ES-I3 (cell line): ENCODE measurements around the gene MYO7A.

Source experiments
- H3K36me3 ChIP-seq: 2 replicates; pipeline ENCODE4 v1.6.1; 2013; ENCODE audit warnings: mild to moderate bottlenecking, low read length, control low read depth, moderate library complexity; ENCODE audit not compliant: insufficient read depth
- H3K4me1 ChIP-seq: 2 replicates; pipeline ENCODE4 v1.6.1; 2013; ENCODE audit warnings: mild to moderate bottlenecking, control low read depth, low read length; ENCODE audit not compliant: insufficient read depth
- H3K9ac ChIP-seq: 2 replicates; pipeline ENCODE4 v1.6.1; 2013; ENCODE audit warnings: low read depth, mild to moderate bottlenecking, low read length, moderate library complexity
- H3K9me3 ChIP-seq: 2 replicates; pipeline ENCODE4 v1.6.1; 2013; ENCODE audit warnings: mild to moderate bottlenecking, low read length, moderate library complexity; ENCODE audit not compliant: control insufficient read depth, insufficient read depth

MYO7A gene

DNA sequence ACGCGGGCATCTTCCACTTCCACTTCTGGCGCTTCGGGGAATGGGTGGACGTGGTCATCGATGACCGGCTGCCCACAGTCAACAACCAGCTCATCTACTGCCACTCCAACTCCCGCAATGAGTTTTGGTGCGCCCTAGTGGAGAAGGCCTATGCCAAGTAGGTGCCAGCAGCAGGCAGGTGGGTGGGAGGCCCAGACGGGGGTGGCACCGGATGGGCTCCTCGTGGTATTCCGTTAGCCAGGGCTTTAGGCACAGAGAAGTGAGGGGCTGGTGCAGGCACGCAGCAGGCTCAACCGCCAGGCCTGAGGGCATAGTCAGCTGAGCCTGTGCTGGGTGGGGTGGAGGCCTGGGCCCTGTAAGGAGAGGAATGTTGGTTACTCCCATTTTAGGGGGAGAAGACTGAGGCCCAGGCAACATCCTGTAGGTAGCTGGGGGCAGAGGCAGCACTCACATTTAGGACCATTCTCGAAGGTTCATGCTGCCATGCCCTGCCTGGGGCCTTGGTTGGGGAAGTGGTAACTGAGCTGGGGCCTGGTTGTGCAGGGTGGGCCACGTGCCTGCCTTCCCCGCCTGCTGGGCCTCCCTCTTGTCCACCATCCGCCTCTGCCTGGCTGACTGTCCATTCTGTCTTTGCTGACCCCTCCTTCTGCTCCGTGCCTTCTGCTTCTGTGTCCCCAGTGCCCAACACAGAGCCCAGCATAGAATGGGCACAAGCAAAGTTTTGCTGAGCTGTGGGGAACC lies 15.2 kb upstream of the MYO7A start:
- Histone ChIP-seq H3K9me3 (no peaks in the 10 kb centered on the region), H3K4me1 (peaks cover 6% of the 10 kb centered on the region; the same call in 1 of the 2 replicates), H3K9ac (no peak overlapping the region), H3K36me3 (no peaks in the 10 kb centered on the region)

DNA sequence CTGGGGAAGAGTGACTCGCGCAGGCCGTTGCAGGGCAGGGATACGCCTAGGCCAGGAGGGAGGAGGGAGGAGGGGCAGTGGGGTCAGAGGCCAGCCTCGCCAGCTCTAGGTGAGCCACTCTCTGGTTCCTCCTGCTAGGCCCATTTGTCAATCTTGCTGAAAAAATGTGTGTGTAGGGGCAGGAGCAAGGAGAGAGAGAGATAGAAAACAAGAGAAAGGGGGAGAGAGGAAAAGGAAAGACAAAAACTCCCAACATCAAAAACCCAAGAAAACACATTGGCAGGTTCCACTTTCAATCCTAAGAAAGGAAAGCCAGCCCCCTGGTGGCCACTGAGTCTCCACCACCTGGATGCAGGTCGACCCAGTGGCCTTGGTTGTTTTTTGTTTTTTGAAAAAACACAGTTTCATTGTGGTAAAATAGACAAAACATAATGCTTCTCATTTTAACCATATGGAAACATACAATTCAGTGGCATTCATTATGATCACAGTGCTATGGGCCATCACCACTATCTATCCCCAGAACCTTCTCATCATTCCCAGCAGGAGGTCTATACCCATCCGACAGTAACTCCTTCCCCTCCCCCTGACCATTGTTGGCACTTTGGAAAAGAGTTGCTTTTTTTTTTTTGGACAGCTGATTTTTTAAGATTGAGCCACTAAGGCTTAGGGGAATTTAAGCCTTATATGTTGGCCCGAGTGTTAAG lies 14.5 kb upstream of the MYO7A start:
- Histone ChIP-seq H3K9ac (no peak overlapping the region), H3K9me3 (no peaks in the 10 kb centered on the region), H3K36me3 (no peaks in the 10 kb centered on the region), H3K4me1 (peaks cover 6% of the 10 kb centered on the region; the same call in 1 of the 2 replicates)

GRCh38 chr11:77114089-77114463 lies 14.0 kb upstream of the MYO7A start:
- H3K9me3 ChIP-seq = no peaks in the 10 kb centered on the region
- no peak overlapping the region for H3K9ac ChIP-seq
- no peaks in the 10 kb centered on the region for H3K36me3 ChIP-seq
- H3K4me1 ChIP-seq = peaks cover 6% of the 10 kb centered on the region; the same call in 1 of the 2 replicates

DNA sequence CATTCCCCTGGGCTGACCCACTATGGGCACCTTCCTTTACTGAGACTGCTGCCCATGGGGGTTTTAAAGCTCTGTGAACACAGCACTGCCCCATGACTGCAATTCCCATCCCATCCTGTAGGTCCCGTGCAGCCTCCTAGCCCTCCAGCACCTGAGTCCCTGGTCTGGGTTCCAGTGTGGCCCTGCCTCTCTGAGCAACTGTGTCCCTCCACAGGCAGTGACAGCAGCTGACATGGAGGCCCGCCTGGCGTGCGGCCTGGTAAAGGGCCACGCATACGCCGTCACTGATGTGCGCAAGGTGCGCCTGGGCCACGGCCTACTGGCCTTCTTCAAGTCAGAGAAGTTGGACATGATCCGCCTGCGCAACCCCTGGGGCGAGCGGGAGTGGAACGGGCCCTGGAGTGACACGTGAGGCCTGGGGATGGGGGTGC lies 12.8 kb upstream of the MYO7A start:
- Histone ChIP-seq H3K9ac (no peak overlapping the region), H3K36me3 (no peaks in the 10 kb centered on the region), H3K4me1 (peaks cover 6% of the 10 kb centered on the region; the same call in 1 of the 2 replicates), H3K9me3 (no peaks in the 10 kb centered on the region)

DNA sequence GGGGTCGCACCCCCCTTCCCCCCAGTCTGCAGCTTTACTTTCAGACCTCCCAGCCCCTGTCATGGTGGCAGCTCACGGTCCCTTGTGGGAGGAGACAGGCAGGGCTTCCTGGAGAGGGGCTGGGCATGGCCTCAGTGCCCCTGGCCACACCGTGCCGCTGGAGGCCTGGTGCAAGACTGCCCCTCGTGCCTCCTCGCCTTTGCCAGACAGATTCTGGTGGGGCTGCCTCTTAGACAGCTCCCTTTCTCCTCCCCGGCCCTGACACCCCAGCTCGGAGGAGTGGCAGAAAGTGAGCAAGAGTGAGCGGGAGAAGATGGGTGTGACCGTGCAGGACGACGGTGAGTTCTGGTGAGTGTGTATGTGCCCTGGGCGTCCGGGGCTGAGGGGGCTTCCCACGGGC lies 12.1 kb upstream of the MYO7A start:
- Histone ChIP-seq H3K36me3 (no peaks in the 10 kb centered on the region), H3K9me3 (no peaks in the 10 kb centered on the region), H3K9ac (no peak overlapping the region), H3K4me1 (peaks cover 6% of the 10 kb centered on the region; the same call in 1 of the 2 replicates)

DNA sequence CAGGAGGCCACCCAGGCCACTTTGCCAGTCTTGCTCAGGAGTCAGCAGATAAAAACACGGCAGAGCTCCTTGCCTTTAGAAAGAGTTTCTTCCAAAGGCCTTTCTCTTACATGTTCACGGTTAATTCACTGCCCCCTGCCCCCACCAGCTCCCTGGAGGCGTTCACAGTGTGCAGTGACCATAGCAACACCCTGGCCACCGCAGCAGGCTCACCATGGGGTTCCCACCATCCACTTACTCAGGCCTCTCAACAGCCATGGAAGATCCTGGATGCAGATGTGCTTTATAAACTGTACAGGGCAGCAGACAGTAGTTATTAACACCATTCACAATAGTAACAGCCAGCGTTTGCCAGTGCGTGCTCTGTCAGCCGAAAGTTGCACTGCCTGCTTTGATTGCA lies 10.6 kb upstream of the MYO7A start:
- Histone ChIP-seq H3K4me1 (peaks cover 6% of the 10 kb centered on the region; the same call in 1 of the 2 replicates), H3K9ac (no peak overlapping the region), H3K36me3 (no peaks in the 10 kb centered on the region), H3K9me3 (no peaks in the 10 kb centered on the region)

DNA sequence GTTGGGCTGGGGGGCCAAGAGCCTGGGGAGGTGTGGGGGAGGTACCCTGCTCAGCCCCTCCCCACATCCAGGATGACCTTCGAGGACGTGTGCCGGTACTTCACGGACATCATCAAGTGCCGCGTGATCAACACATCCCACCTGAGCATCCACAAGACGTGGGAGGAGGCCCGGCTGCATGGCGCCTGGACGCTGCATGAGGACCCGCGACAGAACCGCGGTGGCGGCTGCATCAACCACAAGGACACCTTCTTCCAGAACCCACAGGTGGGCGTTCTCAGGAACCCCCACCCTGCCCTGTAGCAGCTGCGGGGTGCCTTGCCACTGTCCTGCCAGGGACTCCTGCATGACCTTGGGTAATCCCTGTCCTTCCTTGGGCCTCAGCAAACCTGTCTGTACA lies 10.0 kb upstream of the MYO7A start:
- Histone ChIP-seq H3K9me3 (no peaks in the 10 kb centered on the region), H3K9ac (no peak overlapping the region), H3K4me1 (peaks cover 5% of the 10 kb centered on the region; the same call in 1 of the 2 replicates), H3K36me3 (no peaks in the 10 kb centered on the region; the same call in 1 of the 2 replicates)

DNA sequence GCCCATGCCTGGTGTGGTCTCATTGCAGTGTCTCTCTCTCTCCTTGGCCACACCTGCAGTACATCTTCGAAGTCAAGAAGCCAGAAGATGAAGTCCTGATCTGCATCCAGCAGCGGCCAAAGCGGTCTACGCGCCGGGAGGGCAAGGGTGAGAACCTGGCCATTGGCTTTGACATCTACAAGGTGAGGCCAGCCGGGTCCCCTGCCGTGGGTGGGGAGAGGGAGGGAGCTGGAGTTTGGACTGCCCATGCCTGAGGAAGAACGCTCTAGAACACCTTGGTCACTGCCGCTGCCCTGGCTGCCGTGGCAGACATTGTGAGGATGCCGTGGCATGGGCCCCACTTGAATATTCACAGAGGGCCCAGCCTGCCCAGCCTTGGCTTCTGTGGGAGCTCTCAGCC lies 9.1 kb upstream of the MYO7A start:
- Histone ChIP-seq H3K9me3 (no peaks in the 10 kb centered on the region), H3K9ac (no peak overlapping the region), H3K4me1 (no peaks in the 10 kb centered on the region), H3K36me3 (no peaks in the 10 kb centered on the region; the same call in 1 of the 2 replicates)

- H3K9me3 ChIP-seq = no peaks in the 10 kb centered on the region
- no peak overlapping the region for H3K9ac ChIP-seq
- no peaks in the 10 kb centered on the region; the same call in 1 of the 2 replicates for H3K36me3 ChIP-seq
- H3K4me1 ChIP-seq = no peaks in the 10 kb centered on the region
Measured at GRCh38 chr11:77119531-77119936, 8.5 kb upstream of the MYO7A start.

DNA sequence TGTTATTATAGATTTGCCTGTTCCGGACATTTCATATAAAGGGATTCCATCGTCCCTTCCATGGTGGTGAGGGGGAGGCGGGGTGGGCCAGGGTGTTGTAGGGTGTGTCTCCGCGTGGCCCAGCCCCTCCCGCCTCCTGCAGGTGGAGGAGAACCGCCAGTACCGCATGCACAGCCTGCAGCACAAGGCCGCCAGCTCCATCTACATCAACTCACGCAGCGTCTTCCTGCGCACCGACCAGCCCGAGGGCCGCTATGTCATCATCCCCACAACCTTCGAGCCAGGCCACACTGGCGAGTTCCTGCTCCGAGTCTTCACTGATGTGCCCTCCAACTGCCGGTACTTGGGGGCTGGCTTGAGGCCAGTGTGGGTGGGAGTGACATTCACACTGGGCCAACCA lies 7.5 kb upstream of the MYO7A start:
- Histone ChIP-seq H3K36me3 (no peaks in the 10 kb centered on the region; the same call in 1 of the 2 replicates), H3K4me1 (no peaks in the 10 kb centered on the region), H3K9ac (no peak overlapping the region), H3K9me3 (no peaks in the 10 kb centered on the region)

- H3K9ac ChIP-seq = no peak overlapping the region
- no peaks in the 10 kb centered on the region for H3K4me1 ChIP-seq
- H3K9me3 ChIP-seq = no peaks in the 10 kb centered on the region
- no peaks in the 10 kb centered on the region; the same call in 1 of the 2 replicates for H3K36me3 ChIP-seq
Measured at GRCh38 chr11:77121096-77121640, 6.9 kb upstream of the MYO7A start.

GRCh38 chr11:77121876-77122575 lies 6.0 kb upstream of the MYO7A start:
- Histone ChIP-seq H3K9me3 (no peaks in the 10 kb centered on the region), H3K4me1 (no peaks in the 10 kb centered on the region), H3K9ac (no peak overlapping the region), H3K36me3 (no peaks in the 10 kb centered on the region; the same call in 1 of the 2 replicates)

GRCh38 chr11:77122576-77123212 lies 5.4 kb upstream of the MYO7A start:
- H3K9me3 ChIP-seq = no peaks in the 10 kb centered on the region
- H3K4me1 ChIP-seq = no peaks in the 10 kb centered on the region; the same call in 1 of the 2 replicates
- H3K36me3 ChIP-seq = no peaks in the 10 kb centered on the region; the same call in 1 of the 2 replicates
- H3K9ac ChIP-seq = no peak overlapping the region

GRCh38 chr11:77123591-77123990 lies 4.5 kb upstream of the MYO7A start:
- no peaks in the 10 kb centered on the region for H3K9me3 ChIP-seq
- no peak overlapping the region for H3K9ac ChIP-seq
- no peaks in the 10 kb centered on the region; the same call in 1 of the 2 replicates for H3K4me1 ChIP-seq
- no peaks in the 10 kb centered on the region; the same call in 1 of the 2 replicates for H3K36me3 ChIP-seq
